ENCODE results near the gene CDHR2. TPM values are rescaled to one million over a fixed set of nuclear protein-coding genes. Genes with fewer than 3 reads are reported as not detected.

The CDHR2 gene
- total RNA-seq, 4 donors from 2014 or later = not detected

- DNase-seq (ENCODE audit: low spot score) = no peak
- no peak for ATAC-seq (ENCODE audit: low FRiP score)
- TF ChIP-seq CTCF (IDR thresholded peaks at IDR 0.05) = no peak
These were observed 71.3 kb downstream of the CDHR2 start for GRCh38 chr5:176620333-176620981.

GRCh38 chr5:176621661-176622079 is 72.5 kb downstream of the CDHR2 start:
- no peak for TF ChIP-seq CTCF (IDR thresholded peaks at IDR 0.05)
- ATAC-seq (ENCODE audit: low FRiP score) (no peak), DNase-seq (ENCODE audit: low spot score) (no peak)

GRCh38 chr5:176624142-176624541 is 75.0 kb downstream of the CDHR2 start:
- no peak for TF ChIP-seq CTCF (IDR thresholded peaks at IDR 0.05)
- ATAC-seq (ENCODE audit: low FRiP score) = no peak
- DNase-seq (ENCODE audit: low spot score) = no peak

GRCh38 chr5:176624938-176625337 is 75.8 kb downstream of the CDHR2 start:
- no peak for TF ChIP-seq CTCF (IDR thresholded peaks at IDR 0.05)
- no peak for ATAC-seq (ENCODE audit: low FRiP score)
- no peak for DNase-seq (ENCODE audit: low spot score)

GRCh38 chr5:176625512-176625911 is 76.4 kb downstream of the CDHR2 start:
- DNase-seq (ENCODE audit: low spot score) (no peak), ATAC-seq (ENCODE audit: low FRiP score) (no peak)
- TF ChIP-seq CTCF (IDR thresholded peaks at IDR 0.05) = no peak

GRCh38 chr5:176625966-176626875 is 77.1 kb downstream of the CDHR2 start:
- ATAC-seq (ENCODE audit: low FRiP score) (no peak), DNase-seq (ENCODE audit: low spot score) (no peak)
- TF ChIP-seq CTCF (IDR thresholded peaks at IDR 0.05) = no peak
